HEK293T (cell line): Measurements from ENCODE around the gene TPCN2.
"Not testable (repeated sequence)": the region's sequence is repeated elsewhere in the genome, so short reads cannot be mapped to it uniquely, and the experiment has no call there.

Experiments
- CTCF ChIA-PET: fragments of 350-600 bp; formaldehyde crosslinking; extraction: SDS; loops from one replicate; lab custom pipeline; 2021; ENCODE audit warnings: antibody characterized with exemption, inconsistent platforms; lab: Yijun Ruan, JAX
- POLR2A ChIA-PET: fragments of 350-600 bp; formaldehyde crosslinking; extraction: SDS; loops from one replicate; lab custom pipeline; 2020; ENCODE audit warnings: antibody characterized with exemption, inconsistent platforms; lab: Yijun Ruan, JAX
- DNase-seq: peaks from one replicate; pipeline ENCODE4 v3.0.0; 2012; ENCODE audit warnings: mixed read lengths; ENCODE audit errors: extremely low spot score
- ARNT ChIP-seq: fragments of 450-650 bp; IDR thresholded peaks from 2 replicates; pipeline ENCODE4 v1.6.1; 2017; ENCODE audit warnings: mild to moderate bottlenecking
- BHLHE40 ChIP-seq: fragments of 450-650 bp; IDR thresholded peaks from 2 replicates; pipeline ENCODE4 v1.6.1; 2016; ENCODE audit warnings: mild to moderate bottlenecking, moderate library complexity, borderline replicate concordance
- CTBP1 ChIP-seq: fragments of 450-650 bp; IDR thresholded peaks from 2 replicates; pipeline ENCODE4 v1.6.1; 2016; ENCODE audit warnings: borderline replicate concordance
- ELF4 ChIP-seq: fragments of 450-650 bp; IDR thresholded peaks from 2 replicates; pipeline ENCODE4 v1.6.1; 2017; ENCODE audit warnings: antibody characterized with exemption
- FOXA1 ChIP-seq: fragments of 450-650 bp; IDR thresholded peaks from 2 replicates; pipeline ENCODE4 v1.6.1; 2016; ENCODE audit warnings: mild to moderate bottlenecking
- FOXK2 ChIP-seq: fragments of 450-650 bp; IDR thresholded peaks from 2 replicates; pipeline ENCODE4 v1.6.1; 2016; ENCODE audit warnings: mild to moderate bottlenecking
- FOXM1 ChIP-seq: fragments of 450-650 bp; IDR thresholded peaks from 2 replicates; pipeline ENCODE4 v1.6.1; 2017; ENCODE audit warnings: mild to moderate bottlenecking, borderline replicate concordance
- HDGF ChIP-seq: fragments of 450-650 bp; IDR thresholded peaks from 2 replicates; pipeline ENCODE4 v1.6.1; 2017; ENCODE audit warnings: antibody characterized with exemption, borderline replicate concordance
- L3MBTL2 ChIP-seq: fragments of 450-650 bp; conservative IDR thresholded peaks from 2 replicates; pipeline ENCODE4 v1.6.1; 2016; ENCODE audit warnings: mild to moderate bottlenecking
- LEF1 ChIP-seq: fragments of 450-650 bp; IDR thresholded peaks from 2 replicates; pipeline ENCODE4 v1.6.1; 2017; ENCODE audit warnings: mild to moderate bottlenecking, borderline replicate concordance
- NFRKB ChIP-seq: fragments of 450-650 bp; IDR thresholded peaks from 2 replicates; pipeline ENCODE4 v1.6.1; 2016; ENCODE audit warnings: mild to moderate bottlenecking, moderate library complexity
- PKNOX1 ChIP-seq: fragments of 450-650 bp; IDR thresholded peaks from 2 replicates; pipeline ENCODE4 v1.6.1; 2016
- SP1 ChIP-seq: fragments of 450-650 bp; IDR thresholded peaks from 2 replicates; pipeline ENCODE4 v1.6.1; 2017
- SUZ12 ChIP-seq: fragments of 450-650 bp; IDR thresholded peaks from 2 replicates; pipeline ENCODE4 v1.6.1; 2016; ENCODE audit warnings: mild to moderate bottlenecking
- TARDBP ChIP-seq: fragments of 450-650 bp; IDR thresholded peaks from 2 replicates; pipeline ENCODE4 v1.6.1; 2016
- ZNF384 ChIP-seq: fragments of 450-650 bp; IDR thresholded peaks from 2 replicates; pipeline ENCODE4 v1.6.1; 2016

Gene TPCN2

GRCh38 chr11:69148806-69149205 lies 100.1 kb downstream of the TPCN2 start:
- ChIA-PET CTCF (no interaction called here), POLR2A (no interaction called here)
- DNase-seq, result no peak
- TF ChIP-seq ELF4, result no peak
- TF ChIP-seq FOXA1, result no peak
- TF ChIP-seq PKNOX1, result no peak
- TF ChIP-seq SP1, result no peak
- TF ChIP-seq SUZ12, result no peak
- TF ChIP-seq NFRKB, result no peak
- no peak for TF ChIP-seq FOXM1
- TF ChIP-seq BHLHE40, result no peak
- no peak for TF ChIP-seq HDGF
- TF ChIP-seq L3MBTL2, result no peak

- DNase-seq, POLR2A ChIA-PET, CTCF ChIA-PET: not testable (repeated sequence)
Observed at GRCh38 chr11:69149338-69150045, 100.8 kb downstream of the TPCN2 start.

GRCh38 chr11:69150175-69150574 lies 101.4 kb downstream of the TPCN2 start:
- POLR2A ChIA-PET, result no interaction called here
- CTCF ChIA-PET, result no interaction called here
- DNase-seq, result no peak
- TF ChIP-seq LEF1, result no peak
- TF ChIP-seq PKNOX1, result no peak
- no peak for TF ChIP-seq NFRKB
- no peak for TF ChIP-seq ZNF384
- TF ChIP-seq ARNT, result no peak
- TF ChIP-seq FOXA1, result no peak
- TF ChIP-seq ELF4, result no peak
- TF ChIP-seq FOXM1, result no peak
- no peak for TF ChIP-seq SUZ12
- TF ChIP-seq TARDBP, result no peak
- no peak for TF ChIP-seq FOXK2
- no peak for TF ChIP-seq BHLHE40
- no peak for TF ChIP-seq CTBP1
- TF ChIP-seq SP1, result no peak
- TF ChIP-seq L3MBTL2, result no peak

GRCh38 chr11:69151836-69152235 lies 103.1 kb downstream of the TPCN2 start:
- POLR2A ChIA-PET, result no interaction called here
- CTCF ChIA-PET, result interaction anchor here (0.6 kb wide), 1 partner anchor 17 kb away, joined by 3 read pairs; no protein-coding TSS in a partner anchor
- TF ChIP-seq SP1 (no peak), HDGF (no peak), CTBP1 (no peak), FOXM1 (no peak)
- DNase-seq, result no peak

- TF ChIP-seq SP1 (no peak), L3MBTL2 (no peak), LEF1 (no peak), ZNF384 (no peak), ARNT (no peak), FOXA1 (no peak), HDGF (no peak), BHLHE40 (no peak)
- DNase-seq, result no peak
- ChIA-PET POLR2A (no interaction called here), CTCF (interaction anchor here (0.6 kb wide), 1 partner anchor 18 kb away, joined by 3 read pairs; no protein-coding TSS in a partner anchor)
Observed at GRCh38 chr11:69152733-69153421, 104.1 kb downstream of the TPCN2 start.

GRCh38 chr11:69153661-69154060 lies 104.9 kb downstream of the TPCN2 start:
- ChIA-PET POLR2A (no interaction called here), CTCF (interaction anchor here (0.7 kb wide), 1 partner anchor 22 kb away, joined by 3 read pairs; no protein-coding TSS in a partner anchor)
- DNase-seq, result no peak
- TF ChIP-seq HDGF, result no peak
- no peak for TF ChIP-seq LEF1

- ChIA-PET POLR2A (no interaction called here), CTCF (interaction anchor here (0.7 kb wide), 1 partner anchor 23 kb away, joined by 3 read pairs; no protein-coding TSS in a partner anchor)
Observed at GRCh38 chr11:69154211-69154913, 105.6 kb downstream of the TPCN2 start.

More at GRCh38 chr11:69154211-69154913, 105.6 kb downstream of the TPCN2 start:
- TF ChIP-seq SP1, result no peak
- no peak for TF ChIP-seq L3MBTL2
- TF ChIP-seq ARNT, result no peak
- no peak for DNase-seq
